Activated T-helper 2 cell treated with anti-CD3 and anti-CD28 coated beads, Interferon-gamma antibody, Interleukin-2, Interleukin-4, amounts not matched to agents 10 μg/mL and 5 μg/mL and 100 μg/mL, durations not matched to agents 14 hours and 24 hours and 36 hours (primary cell): Measurements from ENCODE around the gene HDDC2. TPM values are rescaled to one million over a fixed set of nuclear protein-coding genes. Genes with fewer than 3 reads are reported as not detected.

ENCODE experiments used
- DNase-seq: peaks from one replicate; pipeline ENCODE4 v3.0.0; 2021; ENCODE audit warnings: low spot score
- H3K27ac Mint-ChIP-seq: one replicate; pipeline ENCODE4 v1.8.0; 2021; ENCODE audit warnings: mixed read lengths
- H3K27me3 Mint-ChIP-seq: one replicate; pipeline ENCODE4 v1.8.0; 2021; ENCODE audit warnings: low read depth, mixed read lengths
- H3K36me3 Mint-ChIP-seq: one replicate; pipeline ENCODE4 v1.8.0; 2021; ENCODE audit warnings: low read depth, mixed read lengths
- H3K4me1 Mint-ChIP-seq: one replicate; pipeline ENCODE4 v1.8.0; 2021; ENCODE audit warnings: low read depth, mixed read lengths
- H3K4me3 Mint-ChIP-seq: one replicate; pipeline ENCODE4 v1.8.0; 2021; ENCODE audit warnings: low read depth, mild to moderate bottlenecking, moderate library complexity, mixed read lengths
- H3K9me3 Mint-ChIP-seq: one replicate; pipeline ENCODE4 v1.8.0; 2021; ENCODE audit warnings: mixed read lengths
- intact Hi-C: fragments of 100-400 bp; cut with micrococcal nuclease; formaldehyde crosslinking; loops from one replicate; pipeline ENCODE4 v1.15.1; 2023
- total RNA-seq: library from RNA; stranded (reverse); gene quantifications from 2 replicates; pipeline ENCODE4 v1.2.3, GENCODE V29; 2022

The HDDC2 gene
- total RNA-seq, 1 donor from 2014 or later = 78.3 TPM

DNA sequence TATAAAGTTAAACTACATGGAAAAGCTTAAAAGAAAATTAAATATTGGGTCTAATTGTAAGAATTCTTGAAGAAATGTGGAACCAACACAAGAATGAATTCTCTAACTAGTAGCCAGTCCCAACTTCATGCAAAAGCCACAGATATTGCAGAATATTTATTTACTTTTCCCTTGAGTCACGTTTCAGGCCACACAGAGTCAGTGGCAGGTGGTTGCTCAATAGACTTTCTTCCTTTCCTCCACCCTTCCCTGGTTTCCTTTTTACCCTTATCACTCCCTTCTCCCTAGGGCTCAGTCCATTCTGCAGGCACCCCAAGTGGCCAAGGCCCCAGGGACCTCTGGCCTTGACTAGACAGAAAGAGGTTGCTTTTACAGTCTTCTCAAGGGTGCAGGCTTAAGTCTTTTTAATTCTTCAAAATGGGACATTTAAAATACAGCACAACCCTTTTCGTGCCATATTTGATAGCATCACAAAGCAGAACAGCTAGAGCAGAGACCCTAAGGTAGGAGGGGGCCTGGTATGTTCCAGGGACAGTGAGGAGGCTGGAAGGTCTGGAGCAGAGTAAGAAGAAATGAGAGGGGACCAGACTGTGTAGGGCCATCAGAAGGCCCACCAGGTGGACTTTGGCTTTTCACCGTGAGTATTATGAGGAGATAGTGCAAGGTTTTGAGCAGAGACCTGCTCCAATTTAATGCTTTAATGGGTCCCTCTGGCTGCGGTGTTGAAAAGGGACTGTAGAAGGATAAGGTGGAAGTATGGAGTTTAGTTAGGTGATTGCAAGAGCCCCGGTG lies 65.0 kb downstream of the HDDC2 start:
- no peak overlapping the region for H3K27ac Mint-ChIP-seq
- no peak for DNase-seq
- H3K9me3 Mint-ChIP-seq = peaks cover 12% of the 10 kb centered on the region
- intact Hi-C loops = no loop called here
- peaks cover 3% of the 10 kb centered on the region for H3K27me3 Mint-ChIP-seq
- no peaks in the 10 kb centered on the region for H3K4me1 Mint-ChIP-seq
- H3K36me3 Mint-ChIP-seq = no peaks in the 10 kb centered on the region
- no peak overlapping the region for H3K4me3 Mint-ChIP-seq

GRCh38 chr6:125233202-125233601 lies 68.6 kb downstream of the HDDC2 start:
- H3K4me3 Mint-ChIP-seq = no peak overlapping the region
- no peak overlapping the region for H3K27ac Mint-ChIP-seq
- no peak for DNase-seq
- no peaks in the 10 kb centered on the region for H3K36me3 Mint-ChIP-seq
- intact Hi-C loops = no loop called here
- peaks cover 6% of the 10 kb centered on the region for H3K27me3 Mint-ChIP-seq
- H3K4me1 Mint-ChIP-seq = no peaks in the 10 kb centered on the region
- H3K9me3 Mint-ChIP-seq = no peaks in the 10 kb centered on the region

DNA sequence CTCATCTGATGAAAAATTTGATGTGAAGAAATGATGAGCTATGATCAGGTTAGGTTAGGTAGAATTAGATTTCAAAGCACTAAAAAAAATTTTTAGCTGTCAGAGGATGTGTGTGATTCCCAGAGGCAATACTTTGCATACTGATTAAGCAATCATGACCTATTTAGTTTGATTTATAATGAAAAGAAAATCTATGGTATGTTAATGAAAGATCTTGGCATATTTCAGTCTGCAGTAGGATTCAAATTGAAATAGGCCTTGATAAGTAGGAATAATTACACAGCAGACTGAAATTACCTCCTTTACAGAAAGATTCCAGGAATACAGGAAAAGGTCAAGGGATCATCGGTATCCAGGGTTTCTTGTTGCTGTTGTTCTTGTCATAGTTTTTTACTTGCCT lies 69.3 kb downstream of the HDDC2 start:
- no peaks in the 10 kb centered on the region for H3K9me3 Mint-ChIP-seq
- H3K27ac Mint-ChIP-seq = no peak overlapping the region
- peaks cover 6% of the 10 kb centered on the region for H3K27me3 Mint-ChIP-seq
- intact Hi-C loops = no loop called here
- no peaks in the 10 kb centered on the region for H3K4me1 Mint-ChIP-seq
- no peak overlapping the region for H3K4me3 Mint-ChIP-seq
- H3K36me3 Mint-ChIP-seq = no peaks in the 10 kb centered on the region
- DNase-seq = no peak

DNA sequence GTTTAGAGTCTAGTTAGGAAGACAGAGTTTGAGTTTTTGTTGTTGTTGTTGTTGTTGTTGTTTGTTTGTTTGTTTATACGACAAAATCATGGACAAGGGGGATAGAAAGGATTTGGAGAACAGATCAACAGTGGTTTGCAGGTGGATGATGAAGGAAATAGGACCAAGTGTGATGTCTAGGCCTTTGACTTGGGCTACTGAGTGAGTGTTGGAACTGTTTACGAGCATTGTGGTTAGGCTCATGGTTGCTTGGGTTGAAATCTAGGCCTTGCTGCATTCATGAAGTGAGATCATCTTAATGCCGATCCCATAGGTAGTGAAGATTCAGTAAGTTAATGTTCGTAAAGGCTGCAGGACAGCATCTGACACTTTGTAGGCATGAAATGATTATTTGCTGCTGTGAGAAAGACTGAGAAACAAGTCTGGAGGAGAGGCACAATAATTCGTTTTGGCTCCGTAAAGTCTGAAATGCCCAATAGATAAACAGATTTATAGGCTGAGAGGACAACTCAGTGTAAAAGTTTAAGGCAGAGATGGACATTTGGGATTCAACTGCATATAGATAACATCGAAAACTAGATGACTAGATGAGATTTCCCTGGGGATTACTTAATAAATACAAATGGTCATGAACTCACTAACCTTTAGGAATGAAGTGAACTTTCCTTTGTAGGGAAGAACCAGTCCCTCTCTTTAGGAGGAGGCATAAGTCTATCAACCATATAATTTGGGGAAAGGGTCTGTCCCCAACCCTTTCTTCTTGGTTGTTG lies 70.0 kb downstream of the HDDC2 start:
- Mint-ChIP-seq H3K4me3 (no peak overlapping the region), H3K4me1 (no peaks in the 10 kb centered on the region), H3K27ac (no peak overlapping the region), H3K9me3 (no peaks in the 10 kb centered on the region), H3K36me3 (no peaks in the 10 kb centered on the region), H3K27me3 (peaks cover 6% of the 10 kb centered on the region)
- intact Hi-C loops = no loop called here
- DNase-seq = no peak

DNA sequence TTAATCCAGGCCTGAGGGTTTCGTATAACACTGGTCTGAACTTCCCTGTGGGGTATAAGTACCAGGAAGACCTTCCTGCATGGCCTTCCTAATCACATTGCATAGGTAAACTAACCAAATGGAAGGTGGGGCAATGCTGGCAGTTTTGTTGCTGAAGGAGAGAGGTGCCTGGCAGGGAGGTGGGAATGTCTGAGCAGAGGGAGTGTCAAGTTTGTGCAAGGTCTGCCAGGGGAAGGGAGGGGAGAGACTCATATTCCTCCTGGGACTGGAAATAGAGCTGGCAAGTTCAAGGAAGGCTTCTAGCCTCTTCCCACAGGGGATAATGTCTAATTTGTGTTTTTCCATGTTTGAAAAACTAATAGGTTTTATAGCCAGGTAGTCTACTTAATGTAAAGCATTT lies 70.6 kb downstream of the HDDC2 start:
- Mint-ChIP-seq H3K27me3 (peaks cover 6% of the 10 kb centered on the region), H3K9me3 (no peaks in the 10 kb centered on the region), H3K36me3 (no peaks in the 10 kb centered on the region), H3K4me3 (no peak overlapping the region), H3K4me1 (no peaks in the 10 kb centered on the region), H3K27ac (no peak overlapping the region)
- no peak for DNase-seq
- intact Hi-C loops = no loop called here

DNA sequence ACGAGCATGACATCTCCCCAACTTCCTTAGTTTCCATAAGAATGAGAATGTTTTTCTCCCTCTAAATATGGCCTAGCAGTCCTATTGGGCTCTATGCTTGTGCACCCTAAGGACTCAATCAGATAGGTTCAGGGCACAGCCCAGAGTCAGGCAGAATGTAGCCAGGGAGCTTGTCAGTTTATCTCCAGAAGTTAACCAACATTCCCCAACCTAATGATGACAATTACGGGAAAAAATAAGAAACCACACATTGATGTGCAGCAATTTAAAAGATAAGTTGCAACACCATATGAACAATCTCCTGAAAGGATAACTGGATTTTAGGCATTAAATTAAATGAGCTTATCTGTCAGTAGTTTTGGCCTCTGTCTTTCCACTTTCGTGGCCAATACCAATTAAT lies 71.1 kb downstream of the HDDC2 start:
- intact Hi-C loops = no loop called here

GRCh38 chr6:125228981-125229479 lies 72.7 kb downstream of the HDDC2 start:
- Mint-ChIP-seq H3K27ac (no peak overlapping the region), H3K27me3 (peaks cover 6% of the 10 kb centered on the region), H3K4me3 (no peak overlapping the region)

More for the DNA sequence above, 71.1 kb downstream of the HDDC2 start:
- Mint-ChIP-seq H3K36me3 (no peaks in the 10 kb centered on the region), H3K4me3 (no peak overlapping the region), H3K9me3 (no peaks in the 10 kb centered on the region), H3K27ac (no peak overlapping the region), H3K4me1 (no peaks in the 10 kb centered on the region), H3K27me3 (peaks cover 6% of the 10 kb centered on the region)
- DNase-seq = no peak

DNA sequence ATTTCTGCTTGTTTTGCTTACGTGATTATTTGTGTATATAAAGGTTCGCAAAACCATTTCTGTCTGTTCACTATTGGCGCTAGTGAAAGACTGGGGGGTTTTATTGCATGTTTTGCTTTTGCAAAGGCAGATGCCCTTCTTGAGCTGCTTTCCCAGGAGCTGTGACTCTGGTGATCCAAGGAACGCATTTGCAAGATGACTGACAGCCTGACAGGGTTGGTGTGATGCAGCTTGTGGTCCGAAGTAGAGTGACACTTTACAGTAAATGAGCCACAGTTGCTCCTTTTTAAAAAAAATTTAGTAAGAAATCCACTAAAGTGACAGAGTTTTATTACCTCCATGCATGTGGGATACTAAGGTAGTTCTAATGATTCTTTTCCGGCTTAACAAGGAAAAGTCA lies 74.5 kb downstream of the HDDC2 start:
- Mint-ChIP-seq H3K36me3 (no peaks in the 10 kb centered on the region), H3K27ac (no peak overlapping the region), H3K9me3 (no peaks in the 10 kb centered on the region), H3K4me3 (no peak overlapping the region), H3K27me3 (peaks cover 5% of the 10 kb centered on the region), H3K4me1 (no peaks in the 10 kb centered on the region)
- intact Hi-C loops = no loop called here
- DNase-seq = no peak

More at GRCh38 chr6:125228981-125229479, 72.7 kb downstream of the HDDC2 start:
- no peak for DNase-seq
- no peaks in the 10 kb centered on the region for H3K36me3 Mint-ChIP-seq
- no peaks in the 10 kb centered on the region for H3K4me1 Mint-ChIP-seq
- intact Hi-C loops = no loop called here
- H3K9me3 Mint-ChIP-seq = no peaks in the 10 kb centered on the region

Other genes with a start within 250 kb of the HDDC2 start
- gene TPD52L1, start 148.2 kb downstream of the HDDC2 start, total RNA-seq = not detected in 2 replicates